Endothelial cell of umbilical vein (primary cell): ENCODE measurements around the gene MOCS2. TPM values are rescaled to one million over a fixed set of nuclear protein-coding genes. Genes with fewer than 3 reads are reported as not detected.

Experiments
- BruUV-seq: library from RNA; stranded (reverse); fragments of 400-500 nt; replicated peaks from 2 replicates; lab custom pipeline; 2021; lab: Mats Ljungman, UMichigan
- CTCF ChIA-PET: fragments of 300-600, 350-600 bp; sonication (Branson Sonifier 250); formaldehyde crosslinking; loops from one replicate; lab custom pipeline; 2021; ENCODE audit warnings: antibody characterized with exemption, inconsistent platforms; lab: Charles Lee
- POLR2A ChIA-PET: fragments of 300-600, 350-600 bp; sonication (Branson Sonifier 250); formaldehyde crosslinking; loops from one replicate; lab custom pipeline; 2021; ENCODE audit warnings: antibody characterized with exemption, inconsistent platforms; lab: Charles Lee
- DNase-seq: peaks from one replicate; pipeline ENCODE4 v3.0.0-alpha.2; 2011; ENCODE audit warnings: low read depth, low spot score
- FAIRE-seq: peaks from 2 replicates; lab custom pipeline; 2011; peaks lifted over from hg19 to GRCh38; lab: Jason Lieb, UNC
- H2AFZ ChIP-seq: 2 replicates; pipeline ENCODE4 v1.6.0; 2012; ENCODE audit warnings: low read depth, low read length, control low read depth, inconsistent platforms
- H3K27ac ChIP-seq: 2 replicates; pipeline ENCODE4 v1.5.1; 2011; ENCODE audit warnings: low read depth, mild to moderate bottlenecking, control low read depth, low read length, moderate library complexity; ENCODE audit not compliant: insufficient read depth
- H3K27me3 ChIP-seq, 2 experiments: 2 replicates each; pipeline versions ENCODE4 v1.6.0 to v1.6.1; 2011; ENCODE audit warnings: low read length in 2 of 2, mixed read lengths in 1 of 2; ENCODE audit not compliant: control insufficient read depth in 2 of 2, insufficient read depth in 2 of 2
- H3K36me3 ChIP-seq, 2 experiments: 2 replicates in 1 of 2; 3 replicates in 1 of 2; pipeline ENCODE4 v1.5.1; 2011; ENCODE audit warnings: low read length in 2 of 2, mild to moderate bottlenecking in 1 of 2, moderate library complexity in 1 of 2; ENCODE audit not compliant: control insufficient read depth in 2 of 2, insufficient read depth in 2 of 2; ENCODE audit errors: extremely low read depth in 1 of 2
- H3K4me1 ChIP-seq: 3 replicates; pipeline ENCODE4 v1.5.1; 2011; ENCODE audit warnings: mild to moderate bottlenecking, low read length; ENCODE audit not compliant: control insufficient read depth, insufficient read depth; ENCODE audit errors: extremely low read depth
- H3K4me2 ChIP-seq: 2 replicates; pipeline ENCODE4 v1.6.1; 2011; ENCODE audit warnings: low read length, control low read depth, mixed read lengths; ENCODE audit not compliant: insufficient read depth
- H3K4me3 ChIP-seq, 3 experiments: fragments of 200-600 bp in 1 of 3; sonication (generic), shearing (Covaris generic) in 1 of 3; replicated peaks in 1 of 3; 2 replicates each; pipeline ENCODE4 v1.5.1; 2011 to 2016; ENCODE audit warnings: control low read depth in 3 of 3, low read length in 3 of 3, mild to moderate bottlenecking in 2 of 3, inconsistent platforms in 1 of 3, low read depth in 1 of 3, moderate library complexity in 1 of 3; ENCODE audit not compliant: insufficient read depth in 1 of 3
- H3K79me2 ChIP-seq: 2 replicates; pipeline ENCODE4 v1.6.0; 2012; ENCODE audit warnings: low read length, inconsistent platforms; ENCODE audit not compliant: control insufficient read depth, insufficient read depth
- H3K9ac ChIP-seq: replicated peaks from 2 replicates; pipeline ENCODE3; 2011; ENCODE audit warnings: low read length, control low read depth; ENCODE audit not compliant: insufficient read depth; ENCODE audit errors: extremely low read depth
- H3K9me1 ChIP-seq: replicated peaks from 3 replicates; pipeline ENCODE4 v1.6.0; 2011; ENCODE audit warnings: mild to moderate bottlenecking, low read length; ENCODE audit not compliant: control insufficient read depth, insufficient read depth; ENCODE audit errors: extremely low read depth
- H3K9me3 ChIP-seq: replicated peaks from 2 replicates; pipeline ENCODE4 v1.5.1; 2012; ENCODE audit warnings: low read length, inconsistent platforms; ENCODE audit not compliant: control insufficient read depth, insufficient read depth
- H4K20me1 ChIP-seq: replicated peaks from 2 replicates; pipeline ENCODE3; 2011; ENCODE audit warnings: mild to moderate bottlenecking, low read length; ENCODE audit not compliant: control insufficient read depth, insufficient read depth; ENCODE audit errors: extremely low read depth
- CTCF ChIP-seq, 2 donors: IDR thresholded peaks; 1 replicate in 1 of 2; 2 replicates in 1 of 2; pipeline ENCODE4 v1.5.1; 2011; ENCODE audit warnings: low read length in 2 of 2, mild to moderate bottlenecking in 2 of 2, moderate library complexity in 2 of 2, control low read depth in 1 of 2, inconsistent platforms in 1 of 2, low read depth in 1 of 2; ENCODE audit not compliant: insufficient read depth in 1 of 2; ENCODE audit errors: extremely low read depth in 1 of 2
- EZH2 ChIP-seq: IDR thresholded peaks from 2 replicates; pipeline ENCODE4 v1.6.1; 2012; ENCODE audit warnings: borderline replicate concordance, low read depth, mild to moderate bottlenecking, moderate library complexity, low read length, inconsistent platforms; ENCODE audit not compliant: severe bottlenecking
- FOS ChIP-seq: IDR thresholded peaks from 2 replicates; pipeline ENCODE4 v1.6.1; 2011; ENCODE audit warnings: mild to moderate bottlenecking, low read length, moderate library complexity, borderline replicate concordance; ENCODE audit not compliant: insufficient read depth
- GATA2 ChIP-seq: IDR thresholded peaks from 2 replicates; pipeline ENCODE4 v1.7.0; 2011; ENCODE audit warnings: low read depth, mild to moderate bottlenecking, moderate library complexity, mixed read lengths, low read length; ENCODE audit not compliant: insufficient read length, insufficient read depth
- JUN ChIP-seq: IDR thresholded peaks from 2 replicates; pipeline ENCODE4 v1.6.1; 2011; ENCODE audit warnings: borderline replicate concordance, low read depth; ENCODE audit not compliant: insufficient read length, insufficient read depth
- MAX ChIP-seq: IDR thresholded peaks from 2 replicates; pipeline ENCODE4 v1.6.1; 2011; ENCODE audit not compliant: insufficient read depth, insufficient read length
- MYC ChIP-seq: IDR thresholded peaks from one replicate; pipeline ENCODE4 v1.6.1; 2011; ENCODE audit warnings: mild to moderate bottlenecking, low read depth, low read length
- POLR2A ChIP-seq: IDR thresholded peaks from 2 replicates; pipeline ENCODE4 v1.6.1; 2012; ENCODE audit warnings: low read depth, mild to moderate bottlenecking, control low read depth, low read length
- POLR2AphosphoS5 ChIP-seq: IDR thresholded peaks from 2 replicates; pipeline ENCODE4 v1.6.1; 2012; ENCODE audit warnings: low read depth, mild to moderate bottlenecking, control low read depth, low read length, moderate library complexity; ENCODE audit not compliant: insufficient read depth
- dilution Hi-C: fragments of 300-500 bp; cut with MboI; formaldehyde crosslinking; loops from one replicate; pipeline ENCODE4 v1.15.0; 2019; ENCODE audit warnings: low sequenced_read_pairs; ENCODE audit not compliant: extremely low pct_ligation_motif_present
- intact Hi-C: fragments of 100-400 bp; cut with micrococcal nuclease; formaldehyde crosslinking; loops from one replicate; pipeline ENCODE4 v1.10.0; 2022
- polyA plus RNA-seq, 4 experiments: library from polyadenylated mRNA; depleted of rRNA in 3 of 4; stranded (reverse) in 3 of 4; unstranded in 1 of 4; fragments of >200 nt; gene quantifications; 2 replicates each; pipeline versions ENCODE4 v1.2.1 to v1.2.3, GENCODE V29; 2011 to 2012; ENCODE audit warnings: missing spikeins in 1 of 4
- total RNA-seq: library from RNA; stranded (reverse); gene quantifications from 2 replicates; pipeline ENCODE4 v1.2.3, GENCODE V29; 2021

MOCS2 gene
- total and polyA plus RNA-seq, 2 donors (not counting 3 experiments of a cell fraction or from before 2014, with no cell fraction given), result 14.3 to 31.5 TPM

GRCh38 chr5:53127107-53127506 lies 17.6 kb upstream of the MOCS2 start:
- Histone ChIP-seq H3K79me2 (no peaks in the 10 kb centered on the region), H3K27ac (no peak overlapping the region), H3K36me3 (no peaks in the 10 kb centered on the region), H3K27me3 (peaks cover 0 to 1% of the 10 kb centered on the region in 2 experiments), H4K20me1 (no peaks in the 10 kb centered on the region), H3K9me1 (no peaks in the 10 kb centered on the region), H3K4me3 (no peak overlapping the region), H3K4me2 (no peak overlapping the region), H2AFZ (no peak overlapping the region), H3K9ac (no peak overlapping the region), H3K4me1 (no peaks in the 10 kb centered on the region), H3K9me3 (no peaks in the 10 kb centered on the region)
- DNase-seq, result no peak
- intact Hi-C loops, result no loop called here
- TF ChIP-seq MYC (no peak), FOS (no peak), POLR2A (no peak), EZH2 (no peak), CTCF (IDR thresholded peaks at IDR 0.05; ENCODE audit: extremely low read depth in 1 of 2, insufficient read depth in 1 of 2, low read depth in 1 of 2, low read length in 2 of 2) (no peak), POLR2AphosphoS5 (no peak), MAX (no peak), GATA2 (no peak), JUN (no peak)
- dilution Hi-C loops, result no loop called here
- ChIA-PET CTCF (interaction anchor here (1.0 kb wide), 1 partner anchor 12 kb away, joined by 3 read pairs; no protein-coding TSS in a partner anchor), POLR2A (no interaction called here)
- BruUV-seq, result no TSS peak
- FAIRE-seq, result no peak
